ENCODE measurements around the gene SLC44A1.

DNA sequence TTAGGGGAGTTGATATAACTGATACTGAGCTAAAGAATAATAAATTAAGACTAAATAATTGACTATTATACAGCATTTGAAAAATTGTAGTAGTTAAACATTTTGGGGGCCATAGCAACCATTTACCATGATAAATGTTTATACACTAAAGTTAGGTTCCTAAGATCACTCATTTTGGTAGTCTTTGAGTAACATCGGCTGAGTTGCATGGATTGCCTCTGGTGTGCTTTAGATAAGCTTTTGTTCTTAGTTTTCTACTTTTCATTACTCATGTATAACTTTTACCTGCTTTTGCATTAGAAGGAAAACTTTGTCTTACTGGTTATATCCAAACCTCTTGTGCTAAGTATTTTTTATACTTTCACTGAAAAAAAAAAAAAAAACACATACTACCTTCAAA, 101.2 kb downstream of the SLC44A1 start:
- TF ChIP-seq POLR2A (IDR thresholded peaks at IDR 0.05), result no peak
- TF ChIP-seq, protein P1, sequence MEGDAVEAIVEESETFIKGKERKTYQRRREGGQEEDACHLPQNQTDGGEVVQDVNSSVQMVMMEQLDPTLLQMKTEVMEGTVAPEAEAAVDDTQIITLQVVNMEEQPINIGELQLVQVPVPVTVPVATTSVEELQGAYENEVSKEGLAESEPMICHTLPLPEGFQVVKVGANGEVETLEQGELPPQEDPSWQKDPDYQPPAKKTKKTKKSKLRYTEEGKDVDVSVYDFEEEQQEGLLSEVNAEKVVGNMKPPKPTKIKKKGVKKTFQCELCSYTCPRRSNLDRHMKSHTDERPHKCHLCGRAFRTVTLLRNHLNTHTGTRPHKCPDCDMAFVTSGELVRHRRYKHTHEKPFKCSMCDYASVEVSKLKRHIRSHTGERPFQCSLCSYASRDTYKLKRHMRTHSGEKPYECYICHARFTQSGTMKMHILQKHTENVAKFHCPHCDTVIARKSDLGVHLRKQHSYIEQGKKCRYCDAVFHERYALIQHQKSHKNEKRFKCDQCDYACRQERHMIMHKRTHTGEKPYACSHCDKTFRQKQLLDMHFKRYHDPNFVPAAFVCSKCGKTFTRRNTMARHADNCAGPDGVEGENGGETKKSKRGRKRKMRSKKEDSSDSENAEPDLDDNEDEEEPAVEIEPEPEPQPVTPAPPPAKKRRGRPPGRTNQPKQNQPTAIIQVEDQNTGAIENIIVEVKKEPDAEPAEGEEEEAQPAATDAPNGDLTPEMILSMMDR (IDR thresholded peaks at IDR 0.05), result no peak

Data from adrenal gland (tissue), 5 donors.